ENCODE data around the gene KRT38. TPM values are rescaled to one million over a fixed set of nuclear protein-coding genes. Genes with fewer than 3 reads are reported as not detected.

Gene KRT38
- polyA plus RNA-seq, 1 of the 3 experiments (the other 2 are of a cell fraction) = not detected

DNA sequence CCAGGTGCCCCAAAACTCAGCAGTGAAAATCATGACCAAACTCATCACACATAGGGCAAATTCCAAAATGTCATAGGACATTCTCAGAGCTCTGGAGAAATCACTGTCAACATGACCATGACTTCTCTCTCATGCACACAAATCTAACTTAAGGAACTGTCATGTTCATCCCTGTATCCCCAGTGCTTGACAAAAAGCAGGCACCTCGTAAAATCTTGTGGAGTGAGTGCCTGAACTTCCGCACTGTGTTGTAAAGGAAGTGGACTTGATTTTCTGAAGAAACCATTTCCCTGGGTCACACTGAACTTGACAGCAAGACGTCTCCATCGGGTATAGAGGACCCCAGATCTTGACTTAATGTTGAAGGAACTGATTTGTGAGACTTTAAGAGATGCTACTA lies 19.2 kb downstream of the KRT38 start:
- H3F3A ChIP-seq (replicated peaks; ENCODE audit: insufficient read depth) = peaks cover 4% of the 10 kb centered on the region
- H3K79me2 ChIP-seq (ENCODE audit: insufficient read depth) = no peaks in the 10 kb centered on the region
- no peak for TF ChIP-seq EZH2phosphoT487 (IDR thresholded peaks at IDR 0.05; ENCODE audit: borderline replicate concordance, low read depth)
- no peak for TF ChIP-seq MEF2A (IDR thresholded peaks at IDR 0.05; ENCODE audit: borderline replicate concordance, low read depth)
- TF ChIP-seq RAD21 (IDR thresholded peaks at IDR 0.05; ENCODE audit: low read length) = no peak
- no peaks in the 10 kb centered on the region for H3K27me3 ChIP-seq (ENCODE audit: insufficient read depth)
- WGBS (ENCODE audit: low lambda C conversion rate) = 60% methylated on average over 4 of the region's 4 CpGs
- ChIA-PET POLR2A (no interaction called here), CTCF (no interaction called here)
- peaks cover 0 to 33% of the 10 kb centered on the region in 2 experiments; a peak in 2 of 4 replicates for H3K4me1 ChIP-seq (ENCODE audit: control insufficient read depth in 1 of 2, insufficient read depth in 2 of 2, low read depth in 1 of 2, low read length in 1 of 2)
- no peaks in the 10 kb centered on the region for H3K36me3 ChIP-seq (replicated peaks in 1 of 2; ENCODE audit: control insufficient read depth in 1 of 2, insufficient read depth in 2 of 2, low read length in 1 of 2)
- no peaks in the 10 kb centered on the region for H3K9me3 ChIP-seq
- no peaks in the 10 kb centered on the region for H4K20me1 ChIP-seq (ENCODE audit: insufficient read depth)
- no peak overlapping the region for H3K4me3 ChIP-seq (ENCODE audit: low read depth in 2 of 2, low read length in 1 of 2)
- H3K9ac ChIP-seq = no peak overlapping the region
- H3K9me2 ChIP-seq = no peaks in the 10 kb centered on the region
- H2AFZ ChIP-seq (ENCODE audit: low read depth) = no peak overlapping the region
- 0 out of 2 replicates have a peak overlapping the region, but pooled peaks have one; percentile 34 for H3K4me2 ChIP-seq
- H3K27ac ChIP-seq (ENCODE audit: low read depth in 2 of 2, low read length in 1 of 2) = no peak overlapping the region
- no peak for DNase-seq

DNA sequence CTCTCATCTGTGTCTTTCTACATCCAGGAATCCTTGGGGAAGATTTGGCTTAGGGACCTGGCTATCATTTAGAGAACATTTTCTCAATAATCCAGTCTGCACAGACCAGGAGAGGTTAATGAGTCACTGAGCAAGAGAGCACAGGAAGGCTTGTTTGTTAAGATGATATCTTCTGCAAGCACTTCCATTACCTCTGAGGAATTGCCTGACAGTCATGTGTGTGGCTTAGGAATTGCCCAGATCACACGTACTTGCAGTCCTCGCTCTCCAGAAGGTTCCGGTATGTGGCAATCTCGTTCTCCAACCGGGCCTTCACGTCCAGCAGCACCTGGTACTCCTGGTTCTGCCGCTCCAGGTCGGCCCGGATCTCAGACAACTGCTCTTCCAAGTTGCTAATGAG lies 19.7 kb downstream of the KRT38 start:
- DNase-seq = no peak
- Histone ChIP-seq H3K27ac (ENCODE audit: low read depth in 2 of 2, low read length in 1 of 2) (peak overlapping the region in 1 of 2 experiments; percentile 35; a peak in 2 of 4 replicates), H2AFZ (ENCODE audit: low read depth) (no peak overlapping the region), H3K4me2 (peak overlapping the region; percentile 34), H3K9me2 (no peaks in the 10 kb centered on the region), H3K9ac (no peak overlapping the region), H3K79me2 (ENCODE audit: insufficient read depth) (no peaks in the 10 kb centered on the region), H3K27me3 (ENCODE audit: insufficient read depth) (no peaks in the 10 kb centered on the region), H3K4me3 (ENCODE audit: low read depth in 2 of 2, low read length in 1 of 2) (no peak overlapping the region), H3K36me3 (replicated peaks in 1 of 2; ENCODE audit: control insufficient read depth in 1 of 2, insufficient read depth in 2 of 2, low read length in 1 of 2) (no peaks in the 10 kb centered on the region), H4K20me1 (ENCODE audit: insufficient read depth) (no peaks in the 10 kb centered on the region), H3K4me1 (ENCODE audit: control insufficient read depth in 1 of 2, insufficient read depth in 2 of 2, low read depth in 1 of 2, low read length in 1 of 2) (peaks cover 0 to 38% of the 10 kb centered on the region in 2 experiments; a peak in 2 of 4 replicates), H3F3A (replicated peaks; ENCODE audit: insufficient read depth) (peaks cover 4% of the 10 kb centered on the region), H3K9me3 (no peaks in the 10 kb centered on the region)
- POLR2A ChIA-PET = no interaction called here
- CTCF ChIA-PET = interaction anchor here (0.9 kb wide), 1 partner anchor 128 kb away, joined by 3 read pairs; no protein-coding TSS in a partner anchor
- TF ChIP-seq, protein P1, sequence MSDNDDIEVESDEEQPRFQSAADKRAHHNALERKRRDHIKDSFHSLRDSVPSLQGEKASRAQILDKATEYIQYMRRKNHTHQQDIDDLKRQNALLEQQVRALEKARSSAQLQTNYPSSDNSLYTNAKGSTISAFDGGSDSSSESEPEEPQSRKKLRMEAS (IDR thresholded peaks at IDR 0.05; ENCODE audit: low read depth) = peak; percentile 41; the same call in 1 of the 2 replicates
- TF ChIP-seq, protein P2, sequence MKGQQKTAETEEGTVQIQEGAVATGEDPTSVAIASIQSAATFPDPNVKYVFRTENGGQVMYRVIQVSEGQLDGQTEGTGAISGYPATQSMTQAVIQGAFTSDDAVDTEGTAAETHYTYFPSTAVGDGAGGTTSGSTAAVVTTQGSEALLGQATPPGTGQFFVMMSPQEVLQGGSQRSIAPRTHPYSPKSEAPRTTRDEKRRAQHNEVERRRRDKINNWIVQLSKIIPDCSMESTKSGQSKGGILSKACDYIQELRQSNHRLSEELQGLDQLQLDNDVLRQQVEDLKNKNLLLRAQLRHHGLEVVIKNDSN (IDR thresholded peaks at IDR 0.05; ENCODE audit: borderline replicate concordance, low read depth) = no peak
- TF ChIP-seq NRF1 (IDR thresholded peaks at IDR 0.05; ENCODE audit: low read depth, low read length) (no peak), EP300 (IDR thresholded peaks at IDR 0.05; ENCODE audit: borderline replicate concordance in 1 of 2, low read depth in 1 of 2, low read length in 1 of 2) (peak in 1 of 2 experiments; percentile 26; a peak in 1 of 4 replicates), SIN3A (IDR thresholded peaks at IDR 0.05; ENCODE audit: borderline replicate concordance, low read depth, low read length) (no peak), FOSL2 (IDR thresholded peaks at IDR 0.05; ENCODE audit: borderline replicate concordance, low read depth) (peak; percentile 56), JUND (IDR thresholded peaks at IDR 0.05) (peak; percentile 39; the same call in 1 of the 2 replicates), NFIC (IDR thresholded peaks at IDR 0.05; ENCODE audit: borderline replicate concordance) (0 out of 2 replicates have a peak, but pooled peaks have one; percentile 20), TEAD4 (IDR thresholded peaks at IDR 0.05; ENCODE audit: borderline replicate concordance, insufficient read depth) (no peak), POLR2AphosphoS5 (IDR thresholded peaks at IDR 0.05; ENCODE audit: low read depth, low read length) (no peak), TCF12 (IDR thresholded peaks at IDR 0.05) (peak; percentile 17; the same call in 1 of the 2 replicates), MEF2A (IDR thresholded peaks at IDR 0.05; ENCODE audit: borderline replicate concordance, low read depth) (no peak), CHD2 (IDR thresholded peaks at IDR 0.05; ENCODE audit: low read length, partially characterized antibody) (no peak), ELF1 (IDR thresholded peaks at IDR 0.05) (no peak), TAF1 (IDR thresholded peaks at IDR 0.05; ENCODE audit: borderline replicate concordance, low read depth, low read length) (no peak), FOXM1 (IDR thresholded peaks at IDR 0.05; ENCODE audit: low read depth) (no peak)
- TF ChIP-seq, protein P3, sequence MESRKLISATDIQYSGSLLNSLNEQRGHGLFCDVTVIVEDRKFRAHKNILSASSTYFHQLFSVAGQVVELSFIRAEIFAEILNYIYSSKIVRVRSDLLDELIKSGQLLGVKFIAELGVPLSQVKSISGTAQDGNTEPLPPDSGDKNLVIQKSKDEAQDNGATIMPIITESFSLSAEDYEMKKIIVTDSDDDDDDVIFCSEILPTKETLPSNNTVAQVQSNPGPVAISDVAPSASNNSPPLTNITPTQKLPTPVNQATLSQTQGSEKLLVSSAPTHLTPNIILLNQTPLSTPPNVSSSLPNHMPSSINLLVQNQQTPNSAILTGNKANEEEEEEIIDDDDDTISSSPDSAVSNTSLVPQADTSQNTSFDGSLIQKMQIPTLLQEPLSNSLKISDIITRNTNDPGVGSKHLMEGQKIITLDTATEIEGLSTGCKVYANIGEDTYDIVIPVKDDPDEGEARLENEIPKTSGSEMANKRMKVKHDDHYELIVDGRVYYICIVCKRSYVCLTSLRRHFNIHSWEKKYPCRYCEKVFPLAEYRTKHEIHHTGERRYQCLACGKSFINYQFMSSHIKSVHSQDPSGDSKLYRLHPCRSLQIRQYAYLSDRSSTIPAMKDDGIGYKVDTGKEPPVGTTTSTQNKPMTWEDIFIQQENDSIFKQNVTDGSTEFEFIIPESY (IDR thresholded peaks at IDR 0.05; ENCODE audit: borderline replicate concordance, low read depth) = no peak
- TF ChIP-seq, protein P4, sequence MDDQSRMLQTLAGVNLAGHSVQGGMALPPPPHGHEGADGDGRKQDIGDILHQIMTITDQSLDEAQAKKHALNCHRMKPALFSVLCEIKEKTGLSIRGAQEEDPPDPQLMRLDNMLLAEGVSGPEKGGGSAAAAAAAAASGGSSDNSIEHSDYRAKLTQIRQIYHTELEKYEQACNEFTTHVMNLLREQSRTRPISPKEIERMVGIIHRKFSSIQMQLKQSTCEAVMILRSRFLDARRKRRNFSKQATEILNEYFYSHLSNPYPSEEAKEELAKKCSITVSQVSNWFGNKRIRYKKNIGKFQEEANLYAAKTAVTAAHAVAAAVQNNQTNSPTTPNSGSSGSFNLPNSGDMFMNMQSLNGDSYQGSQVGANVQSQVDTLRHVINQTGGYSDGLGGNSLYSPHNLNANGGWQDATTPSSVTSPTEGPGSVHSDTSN (IDR thresholded peaks at IDR 0.05) = 0 out of 2 replicates have a peak, but pooled peaks have one; percentile 26
- TF ChIP-seq, protein P5, sequence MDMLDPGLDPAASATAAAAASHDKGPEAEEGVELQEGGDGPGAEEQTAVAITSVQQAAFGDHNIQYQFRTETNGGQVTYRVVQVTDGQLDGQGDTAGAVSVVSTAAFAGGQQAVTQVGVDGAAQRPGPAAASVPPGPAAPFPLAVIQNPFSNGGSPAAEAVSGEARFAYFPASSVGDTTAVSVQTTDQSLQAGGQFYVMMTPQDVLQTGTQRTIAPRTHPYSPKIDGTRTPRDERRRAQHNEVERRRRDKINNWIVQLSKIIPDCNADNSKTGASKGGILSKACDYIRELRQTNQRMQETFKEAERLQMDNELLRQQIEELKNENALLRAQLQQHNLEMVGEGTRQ (IDR thresholded peaks at IDR 0.05; ENCODE audit: borderline replicate concordance, low read depth, low read length) = no peak
- 47% methylated on average over 9 of the region's 9 CpGs for WGBS (ENCODE audit: low lambda C conversion rate)
